ENCODE results near the gene PSPC1.
"Not testable (repeated sequence)": the region's sequence is repeated elsewhere in the genome, so short reads cannot be mapped to it uniquely, and the experiment has no call there.

The PSPC1 gene

GRCh38 chr13:19704256-19704655 lies 78.5 kb downstream of the PSPC1 start:
- WGBS (ENCODE audit: insufficient coverage, insufficient read length) = no CpG with 5 or more reads among the region's 6 CpGs
- not testable (repeated sequence) for H3K27ac ChIP-seq (ENCODE audit: low read length); H3K27me3 ChIP-seq (ENCODE audit: control insufficient read depth, insufficient read depth, low read length); H3K4me3 ChIP-seq (ENCODE audit: low read length); H3K9me3 ChIP-seq (ENCODE audit: control insufficient read depth, insufficient read depth, low read length); H3K4me1 ChIP-seq (ENCODE audit: control insufficient read depth, insufficient read depth, low read length); DNase-seq (ENCODE audit: low read depth, low spot score); H3K36me3 ChIP-seq (ENCODE audit: control insufficient read depth, insufficient read depth, low read length)

- not testable (repeated sequence) for DNase-seq (ENCODE audit: low read depth, low spot score); H3K27me3 ChIP-seq (ENCODE audit: control insufficient read depth, insufficient read depth, low read length); H3K36me3 ChIP-seq (ENCODE audit: control insufficient read depth, insufficient read depth, low read length); H3K9me3 ChIP-seq (ENCODE audit: control insufficient read depth, insufficient read depth, low read length); H3K4me1 ChIP-seq (ENCODE audit: control insufficient read depth, insufficient read depth, low read length); H3K27ac ChIP-seq (ENCODE audit: low read length); H3K4me3 ChIP-seq (ENCODE audit: low read length)
Measured at GRCh38 chr13:19701619-19702018, 81.1 kb downstream of the PSPC1 start.

- not testable (repeated sequence) for H3K36me3 ChIP-seq (ENCODE audit: control insufficient read depth, insufficient read depth, low read length); DNase-seq (ENCODE audit: low read depth, low spot score); H3K4me3 ChIP-seq (ENCODE audit: low read length); H3K4me1 ChIP-seq (ENCODE audit: control insufficient read depth, insufficient read depth, low read length); H3K27me3 ChIP-seq (ENCODE audit: control insufficient read depth, insufficient read depth, low read length); H3K27ac ChIP-seq (ENCODE audit: low read length); H3K9me3 ChIP-seq (ENCODE audit: control insufficient read depth, insufficient read depth, low read length)
- WGBS (ENCODE audit: insufficient coverage, insufficient read length) = no CpG with 5 or more reads among the region's 5 CpGs
Measured at GRCh38 chr13:19700963-19701362, 81.8 kb downstream of the PSPC1 start.

- Histone ChIP-seq H3K27ac (ENCODE audit: low read length) (no peak overlapping the region), H3K36me3 (ENCODE audit: control insufficient read depth, insufficient read depth, low read length) (no peaks in the 10 kb centered on the region), H3K4me3 (ENCODE audit: low read length) (no peak overlapping the region), H3K9me3 (ENCODE audit: control insufficient read depth, insufficient read depth, low read length) (no peaks in the 10 kb centered on the region), H3K27me3 (ENCODE audit: control insufficient read depth, insufficient read depth, low read length) (no peaks in the 10 kb centered on the region), H3K4me1 (ENCODE audit: control insufficient read depth, insufficient read depth, low read length) (no peaks in the 10 kb centered on the region; the same call in none of the 2 replicates)
- WGBS (ENCODE audit: insufficient coverage, insufficient read length) = no CpG with 5 or more reads among the region's 3 CpGs
- no peak for DNase-seq (ENCODE audit: low read depth, low spot score)
Measured at GRCh38 chr13:19695829-19696228, 86.9 kb downstream of the PSPC1 start.

- Histone ChIP-seq H3K36me3 (ENCODE audit: control insufficient read depth, insufficient read depth, low read length) (no peaks in the 10 kb centered on the region), H3K9me3 (ENCODE audit: control insufficient read depth, insufficient read depth, low read length) (no peaks in the 10 kb centered on the region), H3K4me3 (ENCODE audit: low read length) (no peak overlapping the region), H3K27me3 (ENCODE audit: control insufficient read depth, insufficient read depth, low read length) (no peaks in the 10 kb centered on the region), H3K4me1 (ENCODE audit: control insufficient read depth, insufficient read depth, low read length) (no peaks in the 10 kb centered on the region; the same call in none of the 2 replicates), H3K27ac (ENCODE audit: low read length) (no peak overlapping the region)
- no peak for DNase-seq (ENCODE audit: low read depth, low spot score)
- no CpG with 5 or more reads among the region's 1 CpG for WGBS (ENCODE audit: insufficient coverage, insufficient read length)
Measured at GRCh38 chr13:19695428-19695827, 87.3 kb downstream of the PSPC1 start.

- not testable (repeated sequence) for DNase-seq (ENCODE audit: low read depth, low spot score); H3K4me1 ChIP-seq (ENCODE audit: control insufficient read depth, insufficient read depth, low read length); H3K4me3 ChIP-seq (ENCODE audit: low read length); H3K36me3 ChIP-seq (ENCODE audit: control insufficient read depth, insufficient read depth, low read length); H3K27me3 ChIP-seq (ENCODE audit: control insufficient read depth, insufficient read depth, low read length); H3K9me3 ChIP-seq (ENCODE audit: control insufficient read depth, insufficient read depth, low read length); H3K27ac ChIP-seq (ENCODE audit: low read length)
- WGBS (ENCODE audit: insufficient coverage, insufficient read length) = no CpG with 5 or more reads among the region's 8 CpGs
Measured at GRCh38 chr13:19691447-19691846, 91.3 kb downstream of the PSPC1 start.

GRCh38 chr13:19685437-19685836 lies 97.3 kb downstream of the PSPC1 start:
- DNase-seq (ENCODE audit: low read depth, low spot score) = no peak
- H3K27ac ChIP-seq (ENCODE audit: low read length) = no peak overlapping the region

GRCh38 chr13:19685034-19685433 lies 97.7 kb downstream of the PSPC1 start:
- Histone ChIP-seq H3K4me3 (ENCODE audit: low read length) (no peak overlapping the region), H3K9me3 (ENCODE audit: control insufficient read depth, insufficient read depth, low read length) (no peaks in the 10 kb centered on the region), H3K36me3 (ENCODE audit: control insufficient read depth, insufficient read depth, low read length) (no peaks in the 10 kb centered on the region), H3K27me3 (ENCODE audit: control insufficient read depth, insufficient read depth, low read length) (no peaks in the 10 kb centered on the region), H3K4me1 (ENCODE audit: control insufficient read depth, insufficient read depth, low read length) (no peaks in the 10 kb centered on the region), H3K27ac (ENCODE audit: low read length) (no peak overlapping the region)
- no peak for DNase-seq (ENCODE audit: low read depth, low spot score)
- WGBS (ENCODE audit: insufficient coverage, insufficient read length) = no CpG with 5 or more reads among the region's 5 CpGs

More at GRCh38 chr13:19685437-19685836, 97.3 kb downstream of the PSPC1 start:
- Histone ChIP-seq H3K4me1 (ENCODE audit: control insufficient read depth, insufficient read depth, low read length) (no peaks in the 10 kb centered on the region), H3K9me3 (ENCODE audit: control insufficient read depth, insufficient read depth, low read length) (no peaks in the 10 kb centered on the region), H3K36me3 (ENCODE audit: control insufficient read depth, insufficient read depth, low read length) (no peaks in the 10 kb centered on the region), H3K4me3 (ENCODE audit: low read length) (no peak overlapping the region), H3K27me3 (ENCODE audit: control insufficient read depth, insufficient read depth, low read length) (no peaks in the 10 kb centered on the region)

GRCh38 chr13:19681517-19681916 lies 101.2 kb downstream of the PSPC1 start:
- WGBS (ENCODE audit: insufficient coverage, insufficient read length) = no CpG with 5 or more reads among the region's 2 CpGs
- Histone ChIP-seq H3K4me1 (ENCODE audit: control insufficient read depth, insufficient read depth, low read length) (no peaks in the 10 kb centered on the region), H3K9me3 (ENCODE audit: control insufficient read depth, insufficient read depth, low read length) (no peaks in the 10 kb centered on the region), H3K4me3 (ENCODE audit: low read length) (no peak overlapping the region), H3K27me3 (ENCODE audit: control insufficient read depth, insufficient read depth, low read length) (no peaks in the 10 kb centered on the region), H3K27ac (ENCODE audit: low read length) (no peak overlapping the region), H3K36me3 (ENCODE audit: control insufficient read depth, insufficient read depth, low read length) (no peaks in the 10 kb centered on the region)
- DNase-seq (ENCODE audit: low read depth, low spot score) = no peak

GRCh38 chr13:19680751-19681150 lies 102.0 kb downstream of the PSPC1 start:
- Histone ChIP-seq H3K27me3 (ENCODE audit: control insufficient read depth, insufficient read depth, low read length) (no peaks in the 10 kb centered on the region), H3K27ac (ENCODE audit: low read length) (no peak overlapping the region), H3K9me3 (ENCODE audit: control insufficient read depth, insufficient read depth, low read length) (no peaks in the 10 kb centered on the region), H3K4me1 (ENCODE audit: control insufficient read depth, insufficient read depth, low read length) (no peaks in the 10 kb centered on the region), H3K36me3 (ENCODE audit: control insufficient read depth, insufficient read depth, low read length) (no peaks in the 10 kb centered on the region), H3K4me3 (ENCODE audit: low read length) (no peak overlapping the region)
- DNase-seq (ENCODE audit: low read depth, low spot score) = no peak
- WGBS (ENCODE audit: insufficient coverage, insufficient read length) = no CpG with 5 or more reads among the region's 7 CpGs

GRCh38 chr13:19676168-19676567 lies 106.6 kb downstream of the PSPC1 start:
- peaks cover 4% of the 10 kb centered on the region; the same call in 1 of the 2 replicates for H3K36me3 ChIP-seq (ENCODE audit: control insufficient read depth, insufficient read depth, low read length)
- H3K9me3 ChIP-seq (ENCODE audit: control insufficient read depth, insufficient read depth, low read length) = no peaks in the 10 kb centered on the region
- no peak for DNase-seq (ENCODE audit: low read depth, low spot score)
- no peaks in the 10 kb centered on the region; the same call in 1 of the 2 replicates for H3K27me3 ChIP-seq (ENCODE audit: control insufficient read depth, insufficient read depth, low read length)
- H3K4me3 ChIP-seq (ENCODE audit: low read length) = no peak overlapping the region
- no CpG with 5 or more reads among the region's 3 CpGs for WGBS (ENCODE audit: insufficient coverage, insufficient read length)
- no peak overlapping the region for H3K27ac ChIP-seq (ENCODE audit: low read length)
- H3K4me1 ChIP-seq (ENCODE audit: control insufficient read depth, insufficient read depth, low read length) = no peaks in the 10 kb centered on the region

Measured in iPS DF 6.9 (cell line).